HepG2 (cell line): ENCODE results near the gene PSMC1. TPM values are rescaled to one million over a fixed set of nuclear protein-coding genes. Genes with fewer than 3 reads are reported as not detected.

Experiments used
- ATAC-seq: fragments of 200-7000 bp; cut with Tn5 transposase; 3 replicates; pipeline ENCODE4 v1.9.1; 2020; ENCODE audit warnings: mild to moderate bottlenecking, moderate library complexity
- BruUV-seq: library from RNA; stranded (reverse); fragments of 400-500 nt; replicated peaks from 2 replicates; lab custom pipeline; 2021; lab: Mats Ljungman, UMichigan
- CTCF ChIA-PET: fragments of 300-600 bp; formaldehyde crosslinking; extraction: SDS; loops from one replicate; lab custom pipeline; 2021; ENCODE audit warnings: low total read pairs, inconsistent platforms, low intra/inter-chr PET ratio; lab: Yijun Ruan, JAX
- POLR2A ChIA-PET: fragments of 350-600 bp; sonication (Branson Sonifier 250); formaldehyde crosslinking; loops from one replicate; lab custom pipeline; 2020; ENCODE audit warnings: antibody characterized with exemption, inconsistent platforms; lab: Yijun Ruan, JAX
- DNase-seq: peaks from one replicate; pipeline ENCODE4 v3.0.0-alpha.2; 2015; ENCODE audit warnings: low spot score
- FAIRE-seq: peaks from 3 replicates; lab custom pipeline; 2011; peaks lifted over from hg19 to GRCh38; lab: Jason Lieb, UNC
- H2AFZ ChIP-seq: one replicate; pipeline ENCODE4 v1.6.1; 2011; ENCODE audit warnings: low read length, inconsistent platforms
- H3K27ac ChIP-seq: fragments of 300-600 bp; 3 replicates; pipeline ENCODE4 v1.8.0; 2011; ENCODE audit warnings: mixed run types, mild to moderate bottlenecking, mixed read lengths, low read length, inconsistent platforms; ENCODE audit not compliant: insufficient read depth; ENCODE audit errors: extremely low read length
- H3K27me3 ChIP-seq, 2 experiments: fragments of 200-600 bp in 1 of 2; 2 replicates in 1 of 2; 3 replicates in 1 of 2; pipeline versions ENCODE4 v1.6.0 to v1.8.0; 2011; ENCODE audit warnings: low read length in 2 of 2, mild to moderate bottlenecking in 2 of 2, moderate library complexity in 2 of 2, inconsistent platforms in 1 of 2; ENCODE audit not compliant: insufficient read depth in 2 of 2, control insufficient read depth in 1 of 2
- H3K36me3 ChIP-seq, 2 experiments: fragments of 200-600 bp in 1 of 2; replicated peaks in 1 of 2; 2 replicates in 1 of 2; 3 replicates in 1 of 2; pipeline versions ENCODE4 v1.5.1 to v1.8.0; 2011; ENCODE audit warnings: low read length in 2 of 2, inconsistent platforms in 1 of 2; ENCODE audit not compliant: insufficient read depth in 2 of 2, control insufficient read depth in 1 of 2
- H3K4me1 ChIP-seq: 2 replicates; pipeline ENCODE4 v1.5.1; 2012; ENCODE audit warnings: low read length, inconsistent platforms; ENCODE audit not compliant: insufficient read depth
- H3K4me2 ChIP-seq: 2 replicates; pipeline ENCODE4 v1.6.0; 2011; ENCODE audit warnings: low read depth, low read length, inconsistent platforms
- H3K4me3 ChIP-seq, 3 experiments: fragments of 200-600 bp in 1 of 3; sonication (generic), shearing (Covaris generic) in 1 of 3; replicated peaks in 1 of 3; 2 replicates each; pipeline ENCODE4 v1.5.1; 2011 to 2016; ENCODE audit warnings: low read length in 3 of 3, inconsistent platforms in 2 of 3, low read depth in 2 of 3, mild to moderate bottlenecking in 2 of 3, control low read depth in 1 of 3, mixed read lengths in 1 of 3; ENCODE audit not compliant: insufficient read depth in 1 of 3
- H3K79me2 ChIP-seq: one replicate; pipeline ENCODE4 v1.6.1; 2011; ENCODE audit warnings: low read length, inconsistent platforms; ENCODE audit not compliant: insufficient read depth
- H3K9ac ChIP-seq: 2 replicates; pipeline ENCODE4 v1.6.0; 2011; ENCODE audit warnings: mild to moderate bottlenecking, low read depth, low read length, inconsistent platforms; ENCODE audit not compliant: insufficient read depth
- H3K9me3 ChIP-seq: 2 replicates; pipeline ENCODE4 v1.5.1; 2012; ENCODE audit warnings: mild to moderate bottlenecking, low read length
- H4K20me1 ChIP-seq: 2 replicates; pipeline ENCODE4 v1.6.0; 2011; ENCODE audit warnings: inconsistent platforms, mild to moderate bottlenecking, low read length, moderate library complexity; ENCODE audit not compliant: insufficient read depth
- DZIP1 ChIP-seq: sonication (generic); formaldehyde crosslinking; IDR thresholded peaks from 2 replicates; pipeline ENCODE4 v1.5.0; 2020; ENCODE audit warnings: mild to moderate bottlenecking, missing genetic modification reagents
- NCOR1 ChIP-seq: fragments of 200-600 bp; sonication (generic); IDR thresholded peaks from 2 replicates; pipeline ENCODE4 v1.7.0; 2017; ENCODE audit warnings: antibody characterized with exemption, low read length, borderline replicate concordance
- ZNF17 ChIP-seq: sonication (generic); formaldehyde crosslinking; IDR thresholded peaks from 2 replicates; pipeline ENCODE4 v1.5.0; 2020; ENCODE audit warnings: mild to moderate bottlenecking, missing genetic modification reagents
- ZNF687 ChIP-seq: sonication (generic); formaldehyde crosslinking; IDR thresholded peaks from 2 replicates; pipeline ENCODE4 v1.5.1; 2020; ENCODE audit warnings: mild to moderate bottlenecking, missing genetic modification reagents, moderate library complexity
- ZNF792 ChIP-seq: IDR thresholded peaks from 2 replicates; pipeline ENCODE4 v1.6.1; 2016
- ZNF841 ChIP-seq: sonication (generic); formaldehyde crosslinking; IDR thresholded peaks from 2 replicates; pipeline ENCODE4 v1.8.1; 2023; ENCODE audit warnings: missing genetic modification reagents, borderline replicate concordance
- ZSCAN5A ChIP-seq: sonication (generic); formaldehyde crosslinking; IDR thresholded peaks from 2 replicates; pipeline ENCODE4 v1.8.0; 2022; ENCODE audit warnings: mild to moderate bottlenecking, missing genetic modification reagents, borderline replicate concordance
- WGBS: methylation state at CpG from one replicate; pipeline ENCODE4 v1.1.6; 2017; ENCODE audit warnings: low lambda C conversion rate; 5-methylcytosine and 5-hydroxymethylcytosine counted together
- in situ Hi-C: cut with HindIII; loops from 2 replicates; pipeline ENCODE4 v1.10.0; 2017; ENCODE audit warnings: low pct_unique_long_range_greater_than_20kb; ENCODE audit not compliant: extremely low pct_ligation_motif_present
- intact Hi-C: fragments of 100-400 bp; cut with micrococcal nuclease; formaldehyde crosslinking; loops from one replicate; pipeline ENCODE4 v1.10.0; 2022; ENCODE audit not compliant: unreplicated experiment
- polyA plus RNA-seq, 8 experiments: library from polyadenylated mRNA; depleted of rRNA in 3 of 8; stranded (reverse) in 7 of 8; unstranded in 1 of 8; fragments of >200 nt; fragmentation: Illumina TruSeq in 4 of 8; extraction: Trizol in 4 of 8; gene quantifications; 2 replicates each; pipeline versions ENCODE4 v1.2.1 to v1.2.3, GENCODE V29; 2011 to 2016; ENCODE audit warnings: low read depth in 4 of 8, missing spikeins in 1 of 8, mixed read lengths in 1 of 8; ENCODE audit not compliant: insufficient read depth in 1 of 8
- total RNA-seq, 5 experiments: library from RNA; depleted of rRNA; stranded (reverse); fragments of >200 nt; fragmentation: Illumina TruSeq; extraction: Trizol; gene quantifications; 2 replicates each; pipeline ENCODE4 v1.2.3, GENCODE V29; 2016; ENCODE audit warnings: low read depth in 1 of 5

Gene PSMC1
- total and polyA plus RNA-seq, 2 of the 13 experiments (the other 11 are each of a cell fraction or from before 2014, with no cell fraction given): 48.6 to 167 TPM

- H3K4me1 ChIP-seq: no peaks in the 10 kb centered on the region
- intact Hi-C loops: no loop called here
- H3K27me3 ChIP-seq: 0 out of 5 replicates have a peak, but pooled peaks cover 0 to under 1% of the 10 kb centered on the region in 2 experiments
- no peak overlapping the region for H2AFZ ChIP-seq
- CTCF ChIA-PET: no interaction called here
- no peak for DNase-seq
- H3K9ac ChIP-seq: no peak overlapping the region
- 69% methylated on average over 4 of the region's 4 CpGs for WGBS
- H3K27ac ChIP-seq: no peak overlapping the region
- POLR2A ChIA-PET: no interaction called here
- ATAC-seq: no peak
- no peak for FAIRE-seq
- TF ChIP-seq ZNF792 (CRISPR knock-in tag) (no peak), DZIP1 (CRISPR knock-in tag) (no peak), ZNF687 (CRISPR knock-in tag) (no peak), ZNF841 (CRISPR knock-in tag) (no peak), ZSCAN5A (no peak), ZNF17 (CRISPR knock-in tag) (no peak), NCOR1 (no peak)
- TF ChIP-seq, all 625 proteins: peak for 0
- no peaks in the 10 kb centered on the region for H4K20me1 ChIP-seq
- in situ Hi-C loops: loop anchor here (25.0 kb wide), 1 partner anchor 285 kb away; the partner anchor contains the start of genes EFCAB11 and TDP1
- H3K79me2 ChIP-seq: no peaks in the 10 kb centered on the region
- H3K36me3 ChIP-seq: no peaks in the 10 kb centered on the region
- no peak overlapping the region for H3K4me2 ChIP-seq
- no peak overlapping the region for H3K4me3 ChIP-seq
- H3K9me3 ChIP-seq: no peaks in the 10 kb centered on the region
- BruUV-seq: no TSS peak
Observed at GRCh38 chr14:90246936-90247335, 9.4 kb upstream of the PSMC1 start.
